Panc1 (cell line): ENCODE measurements around the gene AHI1. TPM values are rescaled to one million over a fixed set of nuclear protein-coding genes. Genes with fewer than 3 reads are reported as not detected.

Experiments
- ATAC-seq: fragments of 200-7000 bp; cut with Tn5 transposase; 2 replicates; pipeline ENCODE4 v1.9.1; 2020; ENCODE audit warnings: mild to moderate bottlenecking, moderate library complexity
- BruUV-seq: library from RNA; stranded (reverse); fragments of 400-500 nt; replicated peaks from 2 replicates; lab custom pipeline; 2021; lab: Mats Ljungman, UMichigan
- CTCF ChIA-PET: fragments of 300-600 bp; sonication (Branson Sonifier 250); formaldehyde crosslinking; loops from one replicate; lab custom pipeline; 2022; ENCODE audit warnings: antibody characterized with exemption; lab: Charles Lee
- POLR2A ChIA-PET: fragments of 300-600 bp; sonication (Branson Sonifier 250); formaldehyde crosslinking; loops from one replicate; lab custom pipeline; 2022; ENCODE audit warnings: antibody characterized with exemption; lab: Charles Lee
- DNase-seq: peaks from one replicate; pipeline ENCODE4 v3.0.0-alpha.2; 2010; ENCODE audit warnings: low read depth, low spot score
- H3K27ac ChIP-seq: 2 replicates; pipeline ENCODE4 v1.5.1; 2011; ENCODE audit warnings: mild to moderate bottlenecking, low read length, inconsistent platforms
- H3K27me3 ChIP-seq: fragments of 200-500 bp; sonication (Bioruptor generic); 2 replicates; pipeline ENCODE4 v1.6.0; 2014; ENCODE audit warnings: low read length, inconsistent platforms; ENCODE audit not compliant: control insufficient read depth, insufficient read depth
- H3K36me3 ChIP-seq: fragments of 200-500 bp; sonication (Bioruptor generic); 2 replicates; pipeline ENCODE4 v1.5.1; 2014; ENCODE audit warnings: inconsistent platforms, mild to moderate bottlenecking, low read length, moderate library complexity; ENCODE audit not compliant: control insufficient read depth, insufficient read depth
- H3K4me1 ChIP-seq: 2 replicates; pipeline ENCODE4 v1.5.1; 2011; ENCODE audit warnings: inconsistent platforms, mild to moderate bottlenecking, low read length, moderate library complexity; ENCODE audit not compliant: control insufficient read depth, insufficient read depth
- H3K4me3 ChIP-seq, 2 experiments: 2 replicates each; pipeline ENCODE4 v1.5.1; 2011 to 2012; ENCODE audit warnings: low read depth in 2 of 2, low read length in 2 of 2, mild to moderate bottlenecking in 2 of 2, inconsistent platforms in 1 of 2, moderate library complexity in 1 of 2
- H3K9me3 ChIP-seq: fragments of 200-500 bp; sonication (Bioruptor generic); 2 replicates; pipeline ENCODE4 v1.5.1; 2014; ENCODE audit warnings: low read depth, mild to moderate bottlenecking, inconsistent platforms, low read length, moderate library complexity; ENCODE audit not compliant: control insufficient read depth, insufficient read depth
- POLR2AphosphoS5 ChIP-seq: IDR thresholded peaks from 2 replicates; pipeline ENCODE4 v1.6.1; 2012; ENCODE audit warnings: mild to moderate bottlenecking, low read depth, low read length, moderate library complexity
- SIN3A ChIP-seq: IDR thresholded peaks from 2 replicates; pipeline ENCODE4 v1.6.1; 2012; ENCODE audit warnings: low read depth, mild to moderate bottlenecking, low read length, moderate library complexity, borderline replicate concordance; ENCODE audit not compliant: insufficient read depth
- TCF7L2 ChIP-seq: IDR thresholded peaks from 2 replicates; pipeline ENCODE4 v1.6.1; 2011; ENCODE audit warnings: mild to moderate bottlenecking, low read depth, low read length, inconsistent platforms
- in situ Hi-C: cut with HindIII; loops from 2 replicates; pipeline ENCODE4 v1.10.0; 2016; ENCODE audit warnings: low sequenced_read_pairs, low pct_unique_long_range_greater_than_20kb
- intact Hi-C: fragments of 100-400 bp; cut with micrococcal nuclease; formaldehyde crosslinking; loops from one replicate; pipeline ENCODE4 v1.10.0; 2022; ENCODE audit not compliant: unreplicated experiment
- total RNA-seq: library from RNA; stranded (reverse); gene quantifications from one replicate; pipeline ENCODE4 v1.2.1, GENCODE V29; 2021; ENCODE audit not compliant: unreplicated experiment
- TF ChIP-seq, protein P1 (sequence below): fragments of 450-650 bp; IDR thresholded peaks from 2 replicates; pipeline ENCODE4 v1.5.1; 2017; ENCODE audit warnings: mild to moderate bottlenecking
- TF ChIP-seq, protein P2 (sequence below), 2 experiments: IDR thresholded peaks; 2 replicates each; pipeline ENCODE4 v1.6.1; 2011 to 2012; ENCODE audit warnings: low read depth in 2 of 2, control low read depth in 1 of 2, low read length in 1 of 2, mild to moderate bottlenecking in 1 of 2, moderate library complexity in 1 of 2; ENCODE audit not compliant: insufficient read depth in 1 of 2

Gene AHI1
- total RNA-seq, 1 experiment from 2014 or later: 22.3 TPM

DNA sequence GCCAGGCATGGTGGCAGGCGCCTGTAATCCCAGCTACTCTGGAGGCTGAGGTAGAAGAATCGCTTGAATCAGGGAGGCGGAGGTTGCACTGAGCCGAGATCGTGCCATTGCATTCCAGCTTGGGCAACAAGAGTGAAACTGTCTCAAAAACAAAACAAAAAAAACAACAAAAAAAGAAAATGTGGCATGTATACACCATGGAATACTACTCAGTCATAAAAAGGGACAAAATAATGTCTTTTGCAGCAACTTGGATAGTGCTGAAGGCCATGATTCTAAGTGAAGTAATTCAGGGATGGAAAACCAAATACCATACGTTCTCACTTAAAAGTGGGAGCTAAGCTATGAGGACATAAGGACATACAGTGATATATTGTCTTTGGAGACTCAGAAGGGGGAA is 220.1 kb downstream of the AHI1 start:
- DNase-seq (no peak), ATAC-seq (no peak)
- in situ Hi-C loops: no loop called here
- Histone ChIP-seq H3K4me1 (no peaks in the 10 kb centered on the region), H3K36me3 (no peaks in the 10 kb centered on the region), H3K4me3 (no peak overlapping the region), H3K27ac (no peak overlapping the region), H3K27me3 (no peaks in the 10 kb centered on the region), H3K9me3 (no peaks in the 10 kb centered on the region)
- POLR2A ChIA-PET: no interaction called here
- no TSS peak for BruUV-seq
- CTCF ChIA-PET: no interaction called here
- intact Hi-C loops: no loop called here
- no peak for TF ChIP-seq SIN3A
- TF ChIP-seq, protein P1, sequence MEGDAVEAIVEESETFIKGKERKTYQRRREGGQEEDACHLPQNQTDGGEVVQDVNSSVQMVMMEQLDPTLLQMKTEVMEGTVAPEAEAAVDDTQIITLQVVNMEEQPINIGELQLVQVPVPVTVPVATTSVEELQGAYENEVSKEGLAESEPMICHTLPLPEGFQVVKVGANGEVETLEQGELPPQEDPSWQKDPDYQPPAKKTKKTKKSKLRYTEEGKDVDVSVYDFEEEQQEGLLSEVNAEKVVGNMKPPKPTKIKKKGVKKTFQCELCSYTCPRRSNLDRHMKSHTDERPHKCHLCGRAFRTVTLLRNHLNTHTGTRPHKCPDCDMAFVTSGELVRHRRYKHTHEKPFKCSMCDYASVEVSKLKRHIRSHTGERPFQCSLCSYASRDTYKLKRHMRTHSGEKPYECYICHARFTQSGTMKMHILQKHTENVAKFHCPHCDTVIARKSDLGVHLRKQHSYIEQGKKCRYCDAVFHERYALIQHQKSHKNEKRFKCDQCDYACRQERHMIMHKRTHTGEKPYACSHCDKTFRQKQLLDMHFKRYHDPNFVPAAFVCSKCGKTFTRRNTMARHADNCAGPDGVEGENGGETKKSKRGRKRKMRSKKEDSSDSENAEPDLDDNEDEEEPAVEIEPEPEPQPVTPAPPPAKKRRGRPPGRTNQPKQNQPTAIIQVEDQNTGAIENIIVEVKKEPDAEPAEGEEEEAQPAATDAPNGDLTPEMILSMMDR: no peak
- no peak for TF ChIP-seq TCF7L2
- TF ChIP-seq, protein P2, sequence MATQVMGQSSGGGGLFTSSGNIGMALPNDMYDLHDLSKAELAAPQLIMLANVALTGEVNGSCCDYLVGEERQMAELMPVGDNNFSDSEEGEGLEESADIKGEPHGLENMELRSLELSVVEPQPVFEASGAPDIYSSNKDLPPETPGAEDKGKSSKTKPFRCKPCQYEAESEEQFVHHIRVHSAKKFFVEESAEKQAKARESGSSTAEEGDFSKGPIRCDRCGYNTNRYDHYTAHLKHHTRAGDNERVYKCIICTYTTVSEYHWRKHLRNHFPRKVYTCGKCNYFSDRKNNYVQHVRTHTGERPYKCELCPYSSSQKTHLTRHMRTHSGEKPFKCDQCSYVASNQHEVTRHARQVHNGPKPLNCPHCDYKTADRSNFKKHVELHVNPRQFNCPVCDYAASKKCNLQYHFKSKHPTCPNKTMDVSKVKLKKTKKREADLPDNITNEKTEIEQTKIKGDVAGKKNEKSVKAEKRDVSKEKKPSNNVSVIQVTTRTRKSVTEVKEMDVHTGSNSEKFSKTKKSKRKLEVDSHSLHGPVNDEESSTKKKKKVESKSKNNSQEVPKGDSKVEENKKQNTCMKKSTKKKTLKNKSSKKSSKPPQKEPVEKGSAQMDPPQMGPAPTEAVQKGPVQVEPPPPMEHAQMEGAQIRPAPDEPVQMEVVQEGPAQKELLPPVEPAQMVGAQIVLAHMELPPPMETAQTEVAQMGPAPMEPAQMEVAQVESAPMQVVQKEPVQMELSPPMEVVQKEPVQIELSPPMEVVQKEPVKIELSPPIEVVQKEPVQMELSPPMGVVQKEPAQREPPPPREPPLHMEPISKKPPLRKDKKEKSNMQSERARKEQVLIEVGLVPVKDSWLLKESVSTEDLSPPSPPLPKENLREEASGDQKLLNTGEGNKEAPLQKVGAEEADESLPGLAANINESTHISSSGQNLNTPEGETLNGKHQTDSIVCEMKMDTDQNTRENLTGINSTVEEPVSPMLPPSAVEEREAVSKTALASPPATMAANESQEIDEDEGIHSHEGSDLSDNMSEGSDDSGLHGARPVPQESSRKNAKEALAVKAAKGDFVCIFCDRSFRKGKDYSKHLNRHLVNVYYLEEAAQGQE (IDR thresholded peaks at IDR 0.05; ENCODE audit: insufficient read depth in 1 of 2, low read depth in 2 of 2, low read length in 1 of 2): no peak
- TF ChIP-seq POLR2AphosphoS5: no peak

DNA sequence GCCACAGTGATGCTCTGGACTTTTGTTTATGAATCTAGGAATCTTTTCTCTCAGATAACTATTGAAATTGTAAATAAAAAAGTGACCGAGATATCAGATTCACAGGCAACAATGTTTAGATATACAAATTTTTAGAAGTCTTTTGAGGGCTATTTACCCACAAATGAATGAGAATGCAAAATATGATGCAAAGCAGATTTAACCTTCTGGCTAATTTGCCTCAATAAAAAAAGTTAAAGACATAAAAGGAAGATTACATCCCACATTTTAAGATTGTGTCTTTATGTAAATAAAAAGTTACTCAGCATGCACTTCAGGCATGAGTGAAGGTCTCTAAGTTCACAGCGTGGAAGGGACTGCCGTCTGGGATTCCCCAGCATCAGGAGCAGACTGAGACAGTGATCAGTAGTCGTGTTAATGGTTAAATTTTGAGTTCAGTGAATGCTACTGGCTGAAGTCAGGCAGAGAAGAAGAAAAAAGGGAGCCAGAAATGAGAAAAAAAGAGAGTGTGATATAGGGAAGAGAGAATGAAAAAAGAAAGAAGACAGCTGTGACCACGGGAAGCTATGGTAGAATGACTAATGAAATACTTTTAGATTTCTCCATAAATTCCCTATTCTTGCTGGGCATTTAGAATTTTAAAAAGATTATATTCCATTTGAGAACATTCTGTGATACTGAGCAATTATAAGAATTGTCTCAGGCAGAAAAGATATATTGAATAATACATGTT is 222.8 kb downstream of the AHI1 start:
- CTCF ChIA-PET: no interaction called here
- no TSS peak for BruUV-seq

More for the DNA sequence above, 222.8 kb downstream of the AHI1 start:
- H3K9me3 ChIP-seq: no peaks in the 10 kb centered on the region
- no peaks in the 10 kb centered on the region for H3K27me3 ChIP-seq
- in situ Hi-C loops (no loop called here), intact Hi-C loops (no loop called here)
- DNase-seq: no peak
- H3K4me3 ChIP-seq: no peak overlapping the region
- TF ChIP-seq SIN3A (no peak), TCF7L2 (no peak), POLR2AphosphoS5 (no peak)
- TF ChIP-seq, protein P1: no peak
- TF ChIP-seq, protein P2 (IDR thresholded peaks at IDR 0.05; ENCODE audit: insufficient read depth in 1 of 2, low read depth in 2 of 2, low read length in 1 of 2): no peak
- H3K36me3 ChIP-seq: no peaks in the 10 kb centered on the region
- no peak overlapping the region for H3K27ac ChIP-seq
- POLR2A ChIA-PET: no interaction called here
- no peaks in the 10 kb centered on the region for H3K4me1 ChIP-seq
- ATAC-seq: no peak
